ENCODE measurements around the gene TRIL. TPM values are rescaled to one million over a fixed set of nuclear protein-coding genes. Genes with fewer than 3 reads are reported as not detected.

Gene TRIL
- total RNA-seq, 2 experiments from 2014 or later, result not detected

DNA sequence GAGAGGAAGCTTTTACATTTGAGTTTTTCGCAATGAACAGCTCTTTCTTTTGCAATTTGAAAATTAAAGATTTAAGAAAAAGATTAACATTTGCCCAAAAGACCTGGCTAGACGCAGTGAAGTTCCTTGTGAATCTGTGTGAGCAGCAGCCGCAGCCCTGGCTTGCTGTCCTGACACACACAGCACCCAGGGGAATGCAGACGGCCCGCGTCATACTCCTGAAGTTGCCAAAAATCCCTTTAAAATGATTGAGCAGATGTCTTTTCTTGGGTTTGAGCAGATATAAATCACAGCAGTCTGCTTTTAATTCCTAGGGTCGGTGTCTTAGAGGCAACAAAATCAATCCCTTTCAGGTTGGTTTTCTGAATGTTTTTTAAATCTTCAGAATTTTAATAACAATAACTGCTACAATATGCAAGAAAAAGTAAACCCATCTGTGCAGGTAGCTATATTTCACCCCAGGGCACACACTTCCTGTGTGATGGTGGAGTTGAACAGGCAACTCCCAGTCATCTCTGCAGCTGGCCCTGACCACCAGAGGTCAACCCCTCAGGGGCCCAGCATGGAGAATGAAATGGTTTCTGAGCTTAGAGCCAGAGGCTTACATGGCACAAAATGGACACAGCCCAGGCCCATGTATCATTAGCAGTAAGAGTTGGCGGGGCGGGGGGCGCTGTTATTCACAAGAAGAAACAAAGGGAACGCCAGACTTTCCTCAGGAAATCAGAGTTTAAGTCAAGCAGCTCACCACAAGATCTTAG, 32.2 kb upstream of the TRIL start:
- Histone ChIP-seq H2AFZ (ENCODE audit: low read length) (no peak overlapping the region), H3K4me3 (ENCODE audit: low read depth, low read length, poor library complexity, severe bottlenecking) (no peak overlapping the region), H3K27ac (ENCODE audit: low read depth, low read length, poor library complexity, severe bottlenecking) (no peak overlapping the region), H3K9me3 (ENCODE audit: low read length) (no peaks in the 10 kb centered on the region), H3K9me2 (ENCODE audit: insufficient read depth, low read length) (no peaks in the 10 kb centered on the region), H3K4me2 (ENCODE audit: low read length) (no peak overlapping the region), H3K79me2 (ENCODE audit: insufficient read depth, low read depth, low read length) (no peaks in the 10 kb centered on the region), H3K36me3 (ENCODE audit: insufficient read depth, low read length) (no peaks in the 10 kb centered on the region), H3K4me1 (ENCODE audit: insufficient read depth, low read length, poor library complexity, severe bottlenecking) (no peaks in the 10 kb centered on the region), H4K20me1 (ENCODE audit: insufficient read depth, low read length) (no peaks in the 10 kb centered on the region)
- BruUV-seq (replicated peaks), result no TSS peak
- intact Hi-C loops (cut with micrococcal nuclease; ENCODE audit: unreplicated experiment), result no loop called here
- DNase-seq (ENCODE audit: low spot score), result no peak
- ChIA-PET POLR2A (interaction anchor here (0.8 kb wide), 1 partner anchor 16 kb away, joined by 3 read pairs; no protein-coding TSS in a partner anchor), CTCF (ENCODE audit: unreplicated experiment) (interaction anchor here (0.6 kb wide), 1 partner anchor 104 kb away, joined by 3 read pairs; no protein-coding TSS in a partner anchor)
- TF ChIP-seq, protein P1, sequence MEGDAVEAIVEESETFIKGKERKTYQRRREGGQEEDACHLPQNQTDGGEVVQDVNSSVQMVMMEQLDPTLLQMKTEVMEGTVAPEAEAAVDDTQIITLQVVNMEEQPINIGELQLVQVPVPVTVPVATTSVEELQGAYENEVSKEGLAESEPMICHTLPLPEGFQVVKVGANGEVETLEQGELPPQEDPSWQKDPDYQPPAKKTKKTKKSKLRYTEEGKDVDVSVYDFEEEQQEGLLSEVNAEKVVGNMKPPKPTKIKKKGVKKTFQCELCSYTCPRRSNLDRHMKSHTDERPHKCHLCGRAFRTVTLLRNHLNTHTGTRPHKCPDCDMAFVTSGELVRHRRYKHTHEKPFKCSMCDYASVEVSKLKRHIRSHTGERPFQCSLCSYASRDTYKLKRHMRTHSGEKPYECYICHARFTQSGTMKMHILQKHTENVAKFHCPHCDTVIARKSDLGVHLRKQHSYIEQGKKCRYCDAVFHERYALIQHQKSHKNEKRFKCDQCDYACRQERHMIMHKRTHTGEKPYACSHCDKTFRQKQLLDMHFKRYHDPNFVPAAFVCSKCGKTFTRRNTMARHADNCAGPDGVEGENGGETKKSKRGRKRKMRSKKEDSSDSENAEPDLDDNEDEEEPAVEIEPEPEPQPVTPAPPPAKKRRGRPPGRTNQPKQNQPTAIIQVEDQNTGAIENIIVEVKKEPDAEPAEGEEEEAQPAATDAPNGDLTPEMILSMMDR (conservative IDR thresholded peaks at IDR 0.05; ENCODE audit: low read length), result no peak
- TF ChIP-seq EZH2phosphoT487 (IDR thresholded peaks at IDR 0.05; ENCODE audit: borderline replicate concordance, low read depth, low read length), result no peak

DNA sequence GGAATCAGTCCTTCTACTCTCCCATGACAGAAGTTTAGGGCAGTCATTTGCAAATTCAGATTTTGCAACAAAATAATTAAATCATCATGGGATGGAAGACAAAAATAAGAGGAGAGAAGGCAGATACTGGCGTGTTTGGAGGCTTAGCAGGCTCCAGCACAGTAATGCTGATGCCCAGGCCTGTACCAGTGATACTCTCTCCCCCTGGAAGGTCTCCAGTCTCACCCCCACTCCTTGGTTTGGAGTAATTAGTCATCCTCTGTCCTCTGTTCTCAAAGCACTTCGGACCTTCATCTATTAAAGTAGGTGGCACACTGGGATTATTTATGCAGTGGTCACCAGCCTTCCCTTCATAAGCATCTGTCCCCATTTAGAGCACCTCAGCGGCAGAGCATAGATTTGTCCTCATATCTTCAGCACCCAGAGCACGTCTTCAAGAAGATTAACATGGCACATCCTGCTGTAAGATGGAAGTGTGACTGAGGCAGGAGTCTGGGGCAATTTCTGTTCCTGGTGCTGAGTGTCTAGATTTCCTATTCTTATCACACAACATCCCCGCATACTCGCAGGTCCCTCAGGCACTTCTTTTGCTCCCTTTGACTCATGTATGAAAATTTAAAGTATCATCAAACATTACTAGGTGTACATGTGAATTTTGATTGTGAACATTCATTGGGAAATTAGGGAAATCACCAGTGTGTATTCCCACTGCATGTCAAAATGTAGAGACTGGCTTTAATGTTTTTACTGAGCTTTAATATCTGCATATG, 31.3 kb upstream of the TRIL start:
- ChIA-PET POLR2A (interaction anchor here (0.8 kb wide), 1 partner anchor 17 kb away, joined by 3 read pairs; no protein-coding TSS in a partner anchor), CTCF (ENCODE audit: unreplicated experiment) (no interaction called here)
- intact Hi-C loops (cut with micrococcal nuclease; ENCODE audit: unreplicated experiment), result no loop called here
- Histone ChIP-seq H3K36me3 (ENCODE audit: insufficient read depth, low read length) (no peaks in the 10 kb centered on the region), H3K27ac (ENCODE audit: low read depth, low read length, poor library complexity, severe bottlenecking) (no peak overlapping the region), H4K20me1 (ENCODE audit: insufficient read depth, low read length) (no peaks in the 10 kb centered on the region), H3K4me1 (ENCODE audit: insufficient read depth, low read length, poor library complexity, severe bottlenecking) (no peaks in the 10 kb centered on the region), H3K79me2 (ENCODE audit: insufficient read depth, low read depth, low read length) (no peaks in the 10 kb centered on the region), H3K9me2 (ENCODE audit: insufficient read depth, low read length) (no peaks in the 10 kb centered on the region), H3K4me2 (ENCODE audit: low read length) (no peak overlapping the region), H3K4me3 (ENCODE audit: low read depth, low read length, poor library complexity, severe bottlenecking) (no peak overlapping the region), H3K9me3 (ENCODE audit: low read length) (no peaks in the 10 kb centered on the region), H2AFZ (ENCODE audit: low read length) (no peak overlapping the region)
- TF ChIP-seq, protein P1 (conservative IDR thresholded peaks at IDR 0.05; ENCODE audit: low read length), result no peak
- no peak for DNase-seq (ENCODE audit: low spot score)
- no TSS peak for BruUV-seq (replicated peaks)

- POLR2A ChIA-PET, result no interaction called here
- no TSS peak for BruUV-seq (replicated peaks)
Observed at GRCh38 chr7:28988810-28989209, 30.7 kb upstream of the TRIL start.

More at GRCh38 chr7:28988810-28989209, 30.7 kb upstream of the TRIL start:
- no peaks in the 10 kb centered on the region for H3K36me3 ChIP-seq (ENCODE audit: insufficient read depth, low read length)
- H4K20me1 ChIP-seq (ENCODE audit: insufficient read depth, low read length), result no peaks in the 10 kb centered on the region
- DNase-seq (ENCODE audit: low spot score), result no peak
- H3K79me2 ChIP-seq (ENCODE audit: insufficient read depth, low read depth, low read length), result no peaks in the 10 kb centered on the region
- TF ChIP-seq, protein P1 (conservative IDR thresholded peaks at IDR 0.05; ENCODE audit: low read length), result no peak
- TF ChIP-seq EZH2phosphoT487 (IDR thresholded peaks at IDR 0.05; ENCODE audit: borderline replicate concordance, low read depth, low read length), result no peak
- no peaks in the 10 kb centered on the region for H3K9me2 ChIP-seq (ENCODE audit: insufficient read depth, low read length)
- no peak overlapping the region for H3K27ac ChIP-seq (ENCODE audit: low read depth, low read length, poor library complexity, severe bottlenecking)
- CTCF ChIA-PET (ENCODE audit: unreplicated experiment), result no interaction called here
- intact Hi-C loops (cut with micrococcal nuclease; ENCODE audit: unreplicated experiment), result no loop called here
- H3K4me2 ChIP-seq (ENCODE audit: low read length), result no peak overlapping the region
- H3K9me3 ChIP-seq (ENCODE audit: low read length), result no peaks in the 10 kb centered on the region
- no peaks in the 10 kb centered on the region for H3K4me1 ChIP-seq (ENCODE audit: insufficient read depth, low read length, poor library complexity, severe bottlenecking)
- H3K4me3 ChIP-seq (ENCODE audit: low read depth, low read length, poor library complexity, severe bottlenecking), result no peak overlapping the region
- H2AFZ ChIP-seq (ENCODE audit: low read length), result no peak overlapping the region
